Esophagus mucosa (tissue), 1 donor: ENCODE measurements around the gene STK24. TPM values are rescaled to one million over a fixed set of nuclear protein-coding genes. Genes with fewer than 3 reads are reported as not detected.

Experiments used
- ATAC-seq: fragments of 200-7000 bp; cut with Tn5 transposase; one replicate; pipeline ENCODE4 v1.9.1; 2020
- total RNA-seq: library from RNA; stranded (reverse); gene quantifications from one replicate; pipeline ENCODE4 v1.2.4, GENCODE V29; 2023
- donor health status: DM: yes; HTN: yes; CAD: no.

STK24 gene
- total RNA-seq, 1 donor from 2014 or later = 139 TPM

- ATAC-seq = no peak
These were observed 128.8 kb downstream of the STK24 start for GRCh38 chr13:98447881-98448641.

GRCh38 chr13:98447130-98447529, 129.8 kb downstream of the STK24 start:
- ATAC-seq = no peak

- peak; percentile 1 for ATAC-seq
These were observed 130.7 kb downstream of the STK24 start for GRCh38 chr13:98446234-98446621.

- peak; percentile 79 for ATAC-seq
These were observed 131.3 kb downstream of the STK24 start for GRCh38 chr13:98445340-98446233.

GRCh38 chr13:98444381-98444780, 132.5 kb downstream of the STK24 start:
- ATAC-seq = no peak

- ATAC-seq = no peak
These were observed 133.0 kb downstream of the STK24 start for GRCh38 chr13:98443800-98444325.

- ATAC-seq = peak; percentile 64
These were observed 133.6 kb downstream of the STK24 start for GRCh38 chr13:98443329-98443728.

- no peak for ATAC-seq
These were observed 134.3 kb downstream of the STK24 start for GRCh38 chr13:98442391-98443230.

GRCh38 chr13:98441056-98441676, 135.7 kb downstream of the STK24 start:
- ATAC-seq = no peak

GRCh38 chr13:98440390-98441055, 136.4 kb downstream of the STK24 start:
- no peak for ATAC-seq

GRCh38 chr13:98439896-98440295, 137.0 kb downstream of the STK24 start:
- ATAC-seq = no peak

GRCh38 chr13:98439126-98439828, 137.6 kb downstream of the STK24 start:
- ATAC-seq = no peak

GRCh38 chr13:98438246-98439125, 138.4 kb downstream of the STK24 start:
- no peak for ATAC-seq

GRCh38 chr13:98436233-98436910, 140.5 kb downstream of the STK24 start:
- no peak for ATAC-seq

GRCh38 chr13:98435376-98435775, 141.5 kb downstream of the STK24 start:
- no peak for ATAC-seq

GRCh38 chr13:98434060-98434459, 142.8 kb downstream of the STK24 start:
- ATAC-seq = no peak

GRCh38 chr13:98433654-98434053, 143.3 kb downstream of the STK24 start:
- no peak for ATAC-seq

GRCh38 chr13:98432638-98433037, 144.3 kb downstream of the STK24 start:
- ATAC-seq = no peak
